Fibroblast of pulmonary artery (primary cell): ENCODE results near the gene SPCS2.

Experiments used
- DNase-seq: peaks from one replicate; pipeline ENCODE4 v3.0.0-alpha.2; 2010; ENCODE audit warnings: low read depth
- H3K4me3 ChIP-seq: replicated peaks from 2 replicates; pipeline ENCODE4 v1.5.1; 2011; ENCODE audit warnings: low read depth, mild to moderate bottlenecking, control low read depth, low read length, moderate library complexity
- CTCF ChIP-seq: IDR thresholded peaks from 2 replicates; pipeline ENCODE4 v1.5.1; 2011; ENCODE audit warnings: mild to moderate bottlenecking, control low read depth, low read length, inconsistent platforms; ENCODE audit errors: missing control alignments

Gene SPCS2

GRCh38 chr11:74990941-74991340 lies 41.9 kb downstream of the SPCS2 start:
- no peak overlapping the region for H3K4me3 ChIP-seq
- DNase-seq = no peak
- no peak for TF ChIP-seq CTCF

GRCh38 chr11:74992852-74993251 lies 43.8 kb downstream of the SPCS2 start:
- no peak for DNase-seq
- no peak for TF ChIP-seq CTCF
- H3K4me3 ChIP-seq = no peak overlapping the region

GRCh38 chr11:75000975-75001354 lies 51.9 kb downstream of the SPCS2 start:
- no peak for TF ChIP-seq CTCF
- DNase-seq = no peak
- no peak overlapping the region for H3K4me3 ChIP-seq

- TF ChIP-seq CTCF = no peak
- no peak for DNase-seq
- H3K4me3 ChIP-seq = no peak overlapping the region
Measured at GRCh38 chr11:75001686-75002085, 52.6 kb downstream of the SPCS2 start.

- no peak overlapping the region for H3K4me3 ChIP-seq
- DNase-seq = no peak
- TF ChIP-seq CTCF = no peak
Measured at GRCh38 chr11:75002516-75002915, 53.5 kb downstream of the SPCS2 start.

GRCh38 chr11:75004215-75004614 lies 55.1 kb downstream of the SPCS2 start:
- TF ChIP-seq CTCF = no peak
- H3K4me3 ChIP-seq = no peak overlapping the region
- DNase-seq = no peak

- no peak for TF ChIP-seq CTCF
Measured at GRCh38 chr11:75011357-75011756, 62.3 kb downstream of the SPCS2 start.

More at GRCh38 chr11:75011357-75011756, 62.3 kb downstream of the SPCS2 start:
- DNase-seq = no peak
- H3K4me3 ChIP-seq = no peak overlapping the region
